ENCODE measurements around the gene NPFFR1. TPM values are rescaled to one million over a fixed set of nuclear protein-coding genes. Genes with fewer than 3 reads are reported as not detected.
A peak's percentile ranks its signal among the peaks of the same experiment; 100 is the strongest.

NPFFR1 gene
- total RNA-seq, 4 donors from 2014 or later, result 0.08 to 0.53 (median 0.23) TPM

- no peaks in the 10 kb centered on the region for H3K9me3 ChIP-seq
- no peaks in the 10 kb centered on the region for H3K36me3 ChIP-seq
- no peak overlapping the region for H3K27ac ChIP-seq
- WGBS, result 93% methylated on average over 4 of the region's 4 CpGs
- no peak overlapping the region for H3K4me3 ChIP-seq
- no peaks in the 10 kb centered on the region for H3K27me3 ChIP-seq
- DNase-seq (ENCODE audit: low spot score in 2 of 2), result no peak
- H3K4me1 ChIP-seq, result no peaks in the 10 kb centered on the region
- no peak for TF ChIP-seq CTCF (IDR thresholded peaks at IDR 0.05)
- TF ChIP-seq POLR2AphosphoS5 (IDR thresholded peaks at IDR 0.05), result no peak
- TF ChIP-seq EP300 (IDR thresholded peaks at IDR 0.05), result no peak
- no peak for TF ChIP-seq POLR2A (IDR thresholded peaks at IDR 0.05)
Measured at GRCh38 chr10:70306181-70306705, 22.4 kb upstream of the NPFFR1 start.

- Histone ChIP-seq H3K27ac (no peak overlapping the region), H3K27me3 (no peaks in the 10 kb centered on the region), H3K4me3 (no peak overlapping the region), H3K4me1 (no peaks in the 10 kb centered on the region), H3K36me3 (no peaks in the 10 kb centered on the region), H3K9me3 (no peaks in the 10 kb centered on the region)
- TF ChIP-seq POLR2A (IDR thresholded peaks at IDR 0.05) (no peak), CTCF (IDR thresholded peaks at IDR 0.05) (no peak), EP300 (IDR thresholded peaks at IDR 0.05) (no peak), POLR2AphosphoS5 (IDR thresholded peaks at IDR 0.05) (no peak)
- 69% methylated on average over 2 of the region's 2 CpGs for WGBS
- DNase-seq (ENCODE audit: low spot score in 2 of 2), result no peak
Measured at GRCh38 chr10:70303730-70304129, 19.9 kb upstream of the NPFFR1 start.

- Histone ChIP-seq H3K27me3 (no peaks in the 10 kb centered on the region), H3K4me1 (no peaks in the 10 kb centered on the region), H3K9me3 (no peaks in the 10 kb centered on the region), H3K4me3 (no peak overlapping the region), H3K36me3 (no peaks in the 10 kb centered on the region), H3K27ac (no peak overlapping the region)
- no peak for DNase-seq (ENCODE audit: low spot score in 2 of 2)
- WGBS, result 48% methylated on average over 3 of the region's 3 CpGs
- TF ChIP-seq POLR2A (IDR thresholded peaks at IDR 0.05) (no peak), CTCF (IDR thresholded peaks at IDR 0.05) (no peak), EP300 (IDR thresholded peaks at IDR 0.05) (no peak), POLR2AphosphoS5 (IDR thresholded peaks at IDR 0.05) (peak in 1 of 3 donors; percentile 29)
Measured at GRCh38 chr10:70302292-70302691, 18.5 kb upstream of the NPFFR1 start.

- Histone ChIP-seq H3K27me3 (no peaks in the 10 kb centered on the region), H3K9me3 (no peaks in the 10 kb centered on the region), H3K4me3 (no peak overlapping the region), H3K4me1 (peaks cover 11% of the 10 kb centered on the region), H3K36me3 (no peaks in the 10 kb centered on the region), H3K27ac (no peak overlapping the region)
- TF ChIP-seq POLR2A (IDR thresholded peaks at IDR 0.05) (no peak), CTCF (IDR thresholded peaks at IDR 0.05) (no peak), POLR2AphosphoS5 (IDR thresholded peaks at IDR 0.05) (no peak), EP300 (IDR thresholded peaks at IDR 0.05) (no peak)
- no peak for DNase-seq (ENCODE audit: low spot score in 2 of 2)
- WGBS, result 94% methylated on average over 17 of the region's 19 CpGs
Measured at GRCh38 chr10:70300908-70301597, 17.2 kb upstream of the NPFFR1 start.

- no peak for DNase-seq (ENCODE audit: low spot score in 2 of 2)
- peaks cover 17% of the 10 kb centered on the region for H3K4me1 ChIP-seq
- H3K9me3 ChIP-seq, result no peaks in the 10 kb centered on the region
- H3K27me3 ChIP-seq, result no peaks in the 10 kb centered on the region
- WGBS, result no CpG with 5 or more reads among the region's 6 CpGs
- H3K4me3 ChIP-seq, result no peak overlapping the region
- H3K36me3 ChIP-seq, result no peaks in the 10 kb centered on the region
- TF ChIP-seq POLR2AphosphoS5 (IDR thresholded peaks at IDR 0.05) (no peak), CTCF (IDR thresholded peaks at IDR 0.05) (no peak), POLR2A (IDR thresholded peaks at IDR 0.05) (no peak), EP300 (IDR thresholded peaks at IDR 0.05) (no peak)
- H3K27ac ChIP-seq, result no peak overlapping the region
Measured at GRCh38 chr10:70300461-70300860, 16.7 kb upstream of the NPFFR1 start.

Measured in suprapubic skin (tissue), 4 donors.